Dendritic cell treated with granulocyte-macrophage colony-stimulating factor and Interleukin-4, amounts not matched to agents 40 ng/mL and 50 ng/mL, for 4 days (primary cell): ENCODE measurements around the gene GSG1L.

Experiments
- H3K27ac Mint-ChIP-seq: one replicate; pipeline ENCODE4 v1.8.0; 2022; ENCODE audit warnings: mild to moderate bottlenecking, mixed read lengths
- H3K27me3 Mint-ChIP-seq: one replicate; pipeline ENCODE4 v1.8.0; 2022; ENCODE audit warnings: mild to moderate bottlenecking, mixed read lengths
- H3K36me3 Mint-ChIP-seq: one replicate; pipeline ENCODE4 v1.8.0; 2022; ENCODE audit warnings: low read depth, mixed read lengths
- H3K4me1 Mint-ChIP-seq: one replicate; pipeline ENCODE4 v1.8.0; 2022; ENCODE audit warnings: low read depth, mixed read lengths
- H3K4me3 Mint-ChIP-seq: one replicate; pipeline ENCODE4 v1.8.0; 2022; ENCODE audit warnings: mild to moderate bottlenecking, moderate library complexity, mixed read lengths
- H3K9me3 Mint-ChIP-seq: one replicate; pipeline ENCODE4 v1.8.0; 2022; ENCODE audit warnings: mixed read lengths
- intact Hi-C: fragments of 100-400 bp; cut with micrococcal nuclease; formaldehyde crosslinking; loops from one replicate; pipeline ENCODE4 v1.15.0; 2022

The GSG1L gene

GRCh38 chr16:27739606-27740357 is 323.7 kb downstream of the GSG1L start:
- Mint-ChIP-seq H3K4me1 (peaks cover 6% of the 10 kb centered on the region), H3K36me3 (peaks cover 66% of the 10 kb centered on the region), H3K4me3 (no peak overlapping the region), H3K9me3 (no peaks in the 10 kb centered on the region), H3K27me3 (no peaks in the 10 kb centered on the region), H3K27ac (no peak overlapping the region)
- intact Hi-C loops = no loop called here

DNA sequence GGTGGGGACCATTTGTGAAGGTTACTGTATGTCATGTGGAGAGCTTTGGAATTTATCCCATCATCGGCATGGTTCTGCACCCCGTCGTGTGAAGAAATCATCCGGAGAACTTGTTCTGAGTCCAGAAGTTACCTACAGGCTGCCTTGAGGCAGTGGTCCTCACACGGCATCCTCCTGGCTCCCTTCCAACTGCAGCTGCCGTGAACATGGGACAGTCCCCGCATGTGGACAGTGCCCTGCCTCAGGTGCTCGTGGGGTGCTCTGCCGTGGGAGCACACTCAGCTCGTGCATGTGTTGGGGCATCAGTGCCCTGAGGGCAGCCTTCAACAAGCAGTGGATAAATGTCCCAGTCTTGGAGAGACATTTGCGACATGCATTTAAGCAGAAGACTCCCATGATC is 324.9 kb downstream of the GSG1L start:
- Mint-ChIP-seq H3K27ac (no peak overlapping the region), H3K4me3 (no peak overlapping the region), H3K4me1 (peaks cover 6% of the 10 kb centered on the region), H3K9me3 (no peaks in the 10 kb centered on the region), H3K27me3 (no peaks in the 10 kb centered on the region), H3K36me3 (peaks cover 66% of the 10 kb centered on the region)
- intact Hi-C loops = no loop called here
